ENCODE results near the gene ARSG. TPM values are rescaled to one million over a fixed set of nuclear protein-coding genes. Genes with fewer than 3 reads are reported as not detected.

Gene ARSG
- total RNA-seq, 1 donor, result 7.6 TPM

GRCh38 chr17:68295086-68295485, 3.8 kb downstream of the ARSG start:
- Histone ChIP-seq H2AFZ (ENCODE audit: low read length) (no peak overlapping the region), H4K20me1 (ENCODE audit: insufficient read depth, low read length) (no peaks in the 10 kb centered on the region), H3K4me3 (ENCODE audit: insufficient read depth, low read length) (no peak overlapping the region), H3K79me2 (ENCODE audit: insufficient read depth, low read length) (peaks cover 2% of the 10 kb centered on the region), H3K36me3 (ENCODE audit: insufficient read depth, low read length) (no peaks in the 10 kb centered on the region), H3K27ac (ENCODE audit: low read depth, low read length) (no peak overlapping the region), H3K4me1 (ENCODE audit: insufficient read depth, low read length) (peaks cover 14% of the 10 kb centered on the region), H3K4me2 (ENCODE audit: insufficient read depth, low read length) (no peak overlapping the region), H3K27me3 (ENCODE audit: insufficient read depth, low read length) (peaks cover 3% of the 10 kb centered on the region), H3K9me3 (ENCODE audit: low read depth, low read length) (no peaks in the 10 kb centered on the region)
- no peak for TF ChIP-seq CTCF (IDR thresholded peaks at IDR 0.05; ENCODE audit: extremely low read depth, low read depth, low read length)
- DNase-seq (ENCODE audit: insufficient read length, low spot score, missing footprints), result no peak

- Histone ChIP-seq H3K27me3 (ENCODE audit: insufficient read depth, low read length) (peaks cover 3% of the 10 kb centered on the region), H2AFZ (ENCODE audit: low read length) (no peak overlapping the region)
- no peak for DNase-seq (ENCODE audit: insufficient read length, low spot score, missing footprints)
Measured at GRCh38 chr17:68296217-68297191, 5.2 kb downstream of the ARSG start.

GRCh38 chr17:68297195-68297594, 5.9 kb downstream of the ARSG start:
- H3K4me2 ChIP-seq (ENCODE audit: insufficient read depth, low read length), result no peak overlapping the region
- DNase-seq (ENCODE audit: insufficient read length, low spot score, missing footprints), result no peak
- H3K27ac ChIP-seq (ENCODE audit: low read depth, low read length), result no peak overlapping the region
- H3K36me3 ChIP-seq (ENCODE audit: insufficient read depth, low read length), result no peaks in the 10 kb centered on the region
- H3K9me3 ChIP-seq (ENCODE audit: low read depth, low read length), result no peaks in the 10 kb centered on the region
- no peak overlapping the region for H3K4me3 ChIP-seq (ENCODE audit: insufficient read depth, low read length)
- H3K4me1 ChIP-seq (ENCODE audit: insufficient read depth, low read length), result peaks cover 7% of the 10 kb centered on the region
- H2AFZ ChIP-seq (ENCODE audit: low read length), result no peak overlapping the region
- no peak for TF ChIP-seq CTCF (IDR thresholded peaks at IDR 0.05; ENCODE audit: extremely low read depth, low read depth, low read length)
- peaks cover 3% of the 10 kb centered on the region for H3K27me3 ChIP-seq (ENCODE audit: insufficient read depth, low read length)
- no peaks in the 10 kb centered on the region for H4K20me1 ChIP-seq (ENCODE audit: insufficient read depth, low read length)
- H3K79me2 ChIP-seq (ENCODE audit: insufficient read depth, low read length), result no peaks in the 10 kb centered on the region

More at GRCh38 chr17:68296217-68297191, 5.2 kb downstream of the ARSG start:
- H4K20me1 ChIP-seq (ENCODE audit: insufficient read depth, low read length), result no peaks in the 10 kb centered on the region
- peaks cover 8% of the 10 kb centered on the region for H3K4me1 ChIP-seq (ENCODE audit: insufficient read depth, low read length)
- no peak overlapping the region for H3K27ac ChIP-seq (ENCODE audit: low read depth, low read length)
- H3K79me2 ChIP-seq (ENCODE audit: insufficient read depth, low read length), result no peaks in the 10 kb centered on the region
- no peak overlapping the region for H3K4me2 ChIP-seq (ENCODE audit: insufficient read depth, low read length)
- no peaks in the 10 kb centered on the region for H3K9me3 ChIP-seq (ENCODE audit: low read depth, low read length)
- H3K4me3 ChIP-seq (ENCODE audit: insufficient read depth, low read length), result no peak overlapping the region
- H3K36me3 ChIP-seq (ENCODE audit: insufficient read depth, low read length), result no peaks in the 10 kb centered on the region
- TF ChIP-seq CTCF (IDR thresholded peaks at IDR 0.05; ENCODE audit: extremely low read depth, low read depth, low read length), result no peak

- Histone ChIP-seq H4K20me1 (ENCODE audit: insufficient read depth, low read length) (no peaks in the 10 kb centered on the region), H3K4me2 (ENCODE audit: insufficient read depth, low read length) (no peak overlapping the region), H3K4me3 (ENCODE audit: insufficient read depth, low read length) (no peak overlapping the region), H3K4me1 (ENCODE audit: insufficient read depth, low read length) (peaks cover 2% of the 10 kb centered on the region), H3K79me2 (ENCODE audit: insufficient read depth, low read length) (no peaks in the 10 kb centered on the region), H3K36me3 (ENCODE audit: insufficient read depth, low read length) (no peaks in the 10 kb centered on the region), H3K9me3 (ENCODE audit: low read depth, low read length) (no peaks in the 10 kb centered on the region), H3K27ac (ENCODE audit: low read depth, low read length) (no peak overlapping the region), H3K27me3 (ENCODE audit: insufficient read depth, low read length) (peaks cover 2% of the 10 kb centered on the region), H2AFZ (ENCODE audit: low read length) (no peak overlapping the region)
- no peak for TF ChIP-seq CTCF (IDR thresholded peaks at IDR 0.05; ENCODE audit: extremely low read depth, low read depth, low read length)
- DNase-seq (ENCODE audit: insufficient read length, low spot score, missing footprints), result no peak
Measured at GRCh38 chr17:68298601-68299000, 7.3 kb downstream of the ARSG start.
